ENCODE data around the gene EIF2AK2. TPM values are rescaled to one million over a fixed set of nuclear protein-coding genes. Genes with fewer than 3 reads are reported as not detected.

The EIF2AK2 gene
- 27.8 and 33.9 TPM in 2 replicates for total RNA-seq (2014; rRNA removed; shearing (Covaris generic))

GRCh38 chr2:37156857-37157714 is at the start of gene EIF2AK2:
TSS of gene EIF2AK2 (minus strand) at chr2:37156980. CDS start at chr2:37147806, 9,174 bp downstream.

GRCh38 chr2:37196320-37197195 is 39.8 kb upstream of the EIF2AK2 start, which contains the start of gene CEBPZOS:
TSS of gene CEBPZOS (plus strand) at chr2:37196496. CDS start at chr2:37199705, 3,209 bp downstream.

GRCh38 chr2:37188570-37188969 is 31.8 kb upstream of the EIF2AK2 start, which contains the start of gene SULT6B1:
TSS of gene SULT6B1 (minus strand) at chr2:37188670. CDS start at chr2:37188640, 30 bp downstream.

GRCh38 chr2:37083873-37084794 is 72.6 kb downstream of the EIF2AK2 start, which contains the start of the genes GPATCH11 and HEATR5B:
TSS of gene GPATCH11 (plus strand) at chr2:37084518. CDS start at chr2:37088382, 3,864 bp downstream.
TSS of gene HEATR5B (minus strand) at chr2:37084372. CDS start at chr2:37083414, 958 bp downstream.

Other genes with a start within 250 kb of the EIF2AK2 start
- 13.2 and 18.3 TPM in 2 replicates for gene STRN, start 190.4 kb downstream of the EIF2AK2 start, total RNA-seq (2014; rRNA removed; shearing (Covaris generic))
- gene HEATR5B, start 72.6 kb downstream of the EIF2AK2 start, total RNA-seq (2014; rRNA removed; shearing (Covaris generic)): 13.7 and 14.2 TPM in 2 replicates
- gene GPATCH11, start 72.5 kb downstream of the EIF2AK2 start, total RNA-seq (2014; rRNA removed; shearing (Covaris generic)): 6.9 and 7.2 TPM in 2 replicates
- not detected in 2 replicates for gene SULT6B1, start 31.7 kb upstream of the EIF2AK2 start, total RNA-seq (2014; rRNA removed; shearing (Covaris generic))
- 18.8 and 23.5 TPM in 2 replicates for gene CEBPZOS, start 39.5 kb upstream of the EIF2AK2 start, total RNA-seq (2014; rRNA removed; shearing (Covaris generic))
- 99.5 and 109 TPM in 2 replicates for gene CEBPZ, start 74.6 kb upstream of the EIF2AK2 start, total RNA-seq (2014; rRNA removed; shearing (Covaris generic))
- gene NDUFAF7, start 74.7 kb upstream of the EIF2AK2 start, total RNA-seq (2014; rRNA removed; shearing (Covaris generic)): 20.7 and 30.7 TPM in 2 replicates
- 32.4 and 42.2 TPM in 2 replicates for gene PRKD3, start 167.9 kb upstream of the EIF2AK2 start, total RNA-seq (2014; rRNA removed; shearing (Covaris generic))
- gene QPCT, start 187.7 kb upstream of the EIF2AK2 start, total RNA-seq (2014; rRNA removed; shearing (Covaris generic)): 5.9 and 7.7 TPM in 2 replicates

Data from A375 (cell line).